ENCODE results near the gene MOCS3.

Gene MOCS3

GRCh38 chr20:51012357-51012756, 53.7 kb downstream of the MOCS3 start:
- no peak for DNase-seq (ENCODE audit: low read depth)

Data from T follicular helper cell (primary cell).